Measurements from ENCODE around the gene CDH23.

Gene CDH23

GRCh38 chr10:71395621-71396020 lies 1.1 kb upstream of the CDH23 start:
- H3K79me2 ChIP-seq (ENCODE audit: insufficient read depth, low read depth): no peaks in the 10 kb centered on the region
- H3K4me3 ChIP-seq (IDR thresholded peaks at IDR 0.05; ENCODE audit: insufficient read depth, low read depth, low read length): no peak overlapping the region
- H3K27ac ChIP-seq: no peak overlapping the region
- no peaks in the 10 kb centered on the region for H3K4me1 ChIP-seq (ENCODE audit: low read depth, poor library complexity, severe bottlenecking)
- H4K20me1 ChIP-seq (ENCODE audit: insufficient read depth): no peaks in the 10 kb centered on the region
- no peaks in the 10 kb centered on the region for H3K36me3 ChIP-seq (ENCODE audit: insufficient read depth)
- no peak overlapping the region for H2AFZ ChIP-seq (ENCODE audit: low read depth)
- no peak overlapping the region for H3K4me2 ChIP-seq
- peaks cover 57% of the 10 kb centered on the region; the same call in 1 of the 2 replicates for H3K27me3 ChIP-seq (ENCODE audit: insufficient read depth, low read depth)
- no peak for TF ChIP-seq CTCF (conservative IDR thresholded peaks at IDR 0.05; ENCODE audit: low read depth, low read length)
- H3K9ac ChIP-seq: no peak overlapping the region

GRCh38 chr10:71396084-71396710 lies 523 bp upstream of the CDH23 start:
- H2AFZ ChIP-seq (ENCODE audit: low read depth): no peak overlapping the region
- no peaks in the 10 kb centered on the region for H3K4me1 ChIP-seq (ENCODE audit: low read depth, poor library complexity, severe bottlenecking)
- H3K79me2 ChIP-seq (ENCODE audit: insufficient read depth, low read depth): no peaks in the 10 kb centered on the region
- H3K27me3 ChIP-seq (ENCODE audit: insufficient read depth, low read depth): peaks cover 58% of the 10 kb centered on the region; the same call in 1 of the 2 replicates
- H3K9ac ChIP-seq: no peak overlapping the region
- H3K36me3 ChIP-seq (ENCODE audit: insufficient read depth): no peaks in the 10 kb centered on the region
- no peak overlapping the region for H3K27ac ChIP-seq
- no peak for TF ChIP-seq CTCF (conservative IDR thresholded peaks at IDR 0.05; ENCODE audit: low read depth, low read length)
- no peak overlapping the region for H3K4me3 ChIP-seq (IDR thresholded peaks at IDR 0.05; ENCODE audit: insufficient read depth, low read depth, low read length)
- H4K20me1 ChIP-seq (ENCODE audit: insufficient read depth): no peaks in the 10 kb centered on the region
- no peak overlapping the region for H3K4me2 ChIP-seq

- no peaks in the 10 kb centered on the region for H3K79me2 ChIP-seq (ENCODE audit: insufficient read depth, low read depth)
- H3K4me2 ChIP-seq: no peak overlapping the region
- peaks cover 52% of the 10 kb centered on the region; the same call in 1 of the 2 replicates for H3K27me3 ChIP-seq (ENCODE audit: insufficient read depth, low read depth)
- no peak overlapping the region for H3K9ac ChIP-seq
- no peak for TF ChIP-seq CTCF (conservative IDR thresholded peaks at IDR 0.05; ENCODE audit: low read depth, low read length)
- H3K36me3 ChIP-seq (ENCODE audit: insufficient read depth): no peaks in the 10 kb centered on the region
- no peak overlapping the region for H3K27ac ChIP-seq
- no peaks in the 10 kb centered on the region for H4K20me1 ChIP-seq (ENCODE audit: insufficient read depth)
- no peak overlapping the region for H3K4me3 ChIP-seq (IDR thresholded peaks at IDR 0.05; ENCODE audit: insufficient read depth, low read depth, low read length)
- H3K4me1 ChIP-seq (ENCODE audit: low read depth, poor library complexity, severe bottlenecking): no peaks in the 10 kb centered on the region
- no peak overlapping the region for H2AFZ ChIP-seq (ENCODE audit: low read depth)
Observed at GRCh38 chr10:71397296-71398212, 834 bp downstream of the CDH23 start.

- Histone ChIP-seq H3K27ac (no peak overlapping the region), H3K36me3 (ENCODE audit: insufficient read depth) (no peaks in the 10 kb centered on the region), H3K4me3 (IDR thresholded peaks at IDR 0.05; ENCODE audit: insufficient read depth, low read depth, low read length) (no peak overlapping the region), H3K79me2 (ENCODE audit: insufficient read depth, low read depth) (no peaks in the 10 kb centered on the region), H3K4me2 (no peak overlapping the region), H2AFZ (ENCODE audit: low read depth) (no peak overlapping the region), H3K4me1 (ENCODE audit: low read depth, poor library complexity, severe bottlenecking) (no peaks in the 10 kb centered on the region), H3K27me3 (ENCODE audit: insufficient read depth, low read depth) (peaks cover 39% of the 10 kb centered on the region; the same call in 1 of the 2 replicates), H4K20me1 (ENCODE audit: insufficient read depth) (no peaks in the 10 kb centered on the region), H3K9ac (no peak overlapping the region)
- no peak for TF ChIP-seq CTCF (conservative IDR thresholded peaks at IDR 0.05; ENCODE audit: low read depth, low read length)
Observed at GRCh38 chr10:71398976-71399375, 2.3 kb downstream of the CDH23 start.
